Activated T-helper 1 cell treated with anti-CD3 and anti-CD28 coated beads, Interleukin-12 subunit alpha, Interleukin-12 subunit beta, Interleukin-2, Interleukin-4 antibody, amounts not matched to agents 30 ng/mL and 10 ng/mL and 1 ng/mL, durations not matched to agents 14 hours and 24 hours and 36 hours (primary cell): ENCODE measurements around the gene DVL1. TPM values are rescaled to one million over a fixed set of nuclear protein-coding genes. Genes with fewer than 3 reads are reported as not detected.

ENCODE experiments used
- DNase-seq: peaks from one replicate; pipeline ENCODE4 v3.0.0; 2021; ENCODE audit warnings: low spot score
- H3K27ac Mint-ChIP-seq: one replicate; pipeline ENCODE4 v1.8.0; 2021; ENCODE audit warnings: mild to moderate bottlenecking, mixed read lengths
- H3K27me3 Mint-ChIP-seq: one replicate; pipeline ENCODE4 v1.8.0; 2022; ENCODE audit warnings: mild to moderate bottlenecking, moderate library complexity, mixed read lengths; ENCODE audit not compliant: insufficient read depth
- H3K36me3 Mint-ChIP-seq: one replicate; pipeline ENCODE4 v1.8.0; 2021; ENCODE audit warnings: low read depth, mixed read lengths
- H3K4me1 Mint-ChIP-seq: one replicate; pipeline ENCODE4 v1.8.0; 2021; ENCODE audit warnings: low read depth, mixed read lengths
- H3K4me3 Mint-ChIP-seq: one replicate; pipeline ENCODE4 v1.8.0; 2021; ENCODE audit warnings: mild to moderate bottlenecking, moderate library complexity, mixed read lengths
- H3K9me3 Mint-ChIP-seq: one replicate; pipeline ENCODE4 v1.8.0; 2021; ENCODE audit warnings: mixed read lengths
- intact Hi-C: fragments of 100-400 bp; cut with micrococcal nuclease; formaldehyde crosslinking; loops from one replicate; pipeline ENCODE4 v1.15.1; 2024
- total RNA-seq: library from RNA; stranded (reverse); gene quantifications from 2 replicates; pipeline ENCODE4 v1.2.3, GENCODE V29; 2022

The DVL1 gene
- total RNA-seq, 1 donor from 2014 or later: 66.5 TPM

DNA sequence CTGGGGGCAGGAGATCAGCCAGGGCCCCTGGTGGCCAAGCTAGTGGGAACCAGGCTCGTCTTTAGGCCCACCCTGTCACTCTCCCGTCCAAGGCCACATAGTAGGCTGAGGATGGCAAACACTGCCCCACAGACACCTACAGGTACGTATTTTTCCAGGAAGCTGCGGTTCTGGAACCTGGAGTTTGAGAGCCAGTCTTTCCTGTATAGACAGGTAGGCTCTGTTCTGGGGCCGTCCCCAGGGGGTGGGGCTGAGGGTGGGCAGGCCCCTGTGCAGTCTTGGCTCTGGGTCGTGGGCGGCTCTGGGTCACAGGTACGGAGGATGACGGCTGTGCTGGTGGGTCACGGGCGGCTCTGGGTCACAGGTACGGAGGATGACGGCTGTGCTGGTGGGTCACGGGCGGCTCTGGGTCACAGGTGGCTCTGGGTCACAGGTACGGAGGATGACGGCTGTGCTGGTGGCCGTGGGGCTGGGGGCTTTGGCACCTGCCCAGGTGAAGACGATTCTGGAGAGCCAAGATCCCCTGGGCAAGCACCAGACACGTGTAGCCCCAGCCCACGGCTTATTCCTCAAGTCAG, 38.7 kb downstream of the DVL1 start:
- Mint-ChIP-seq H3K4me3 (peak overlapping the region; percentile 72), H3K36me3 (peaks cover 10% of the 10 kb centered on the region)

DNA sequence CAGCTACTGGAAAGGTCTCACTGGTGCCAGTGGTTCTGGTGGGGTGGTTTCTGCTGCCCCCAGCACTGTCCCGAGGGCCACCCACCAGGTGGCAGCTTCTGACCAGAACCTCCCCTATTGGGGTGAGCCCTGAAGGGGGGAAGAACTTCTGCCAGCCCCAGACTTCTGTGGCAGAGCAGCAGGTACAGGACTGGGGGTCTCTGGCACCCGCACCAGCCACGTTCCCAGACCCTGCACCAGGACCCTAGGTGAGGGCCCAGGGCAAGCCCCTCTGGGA, 39.2 kb downstream of the DVL1 start:
- Mint-ChIP-seq H3K36me3 (peaks cover 8% of the 10 kb centered on the region), H3K9me3 (no peaks in the 10 kb centered on the region), H3K27me3 (no peaks in the 10 kb centered on the region), H3K4me3 (peak overlapping the region; percentile 72), H3K4me1 (peaks cover 15% of the 10 kb centered on the region), H3K27ac (no peak overlapping the region)
- DNase-seq: no peak
- intact Hi-C loops: no loop called here

More for the DNA sequence above, 38.7 kb downstream of the DVL1 start:
- H3K9me3 Mint-ChIP-seq: no peaks in the 10 kb centered on the region
- H3K27ac Mint-ChIP-seq: peak overlapping the region; percentile 29
- intact Hi-C loops: no loop called here
- peaks cover 15% of the 10 kb centered on the region for H3K4me1 Mint-ChIP-seq
- H3K27me3 Mint-ChIP-seq: no peaks in the 10 kb centered on the region
- no peak for DNase-seq

DNA sequence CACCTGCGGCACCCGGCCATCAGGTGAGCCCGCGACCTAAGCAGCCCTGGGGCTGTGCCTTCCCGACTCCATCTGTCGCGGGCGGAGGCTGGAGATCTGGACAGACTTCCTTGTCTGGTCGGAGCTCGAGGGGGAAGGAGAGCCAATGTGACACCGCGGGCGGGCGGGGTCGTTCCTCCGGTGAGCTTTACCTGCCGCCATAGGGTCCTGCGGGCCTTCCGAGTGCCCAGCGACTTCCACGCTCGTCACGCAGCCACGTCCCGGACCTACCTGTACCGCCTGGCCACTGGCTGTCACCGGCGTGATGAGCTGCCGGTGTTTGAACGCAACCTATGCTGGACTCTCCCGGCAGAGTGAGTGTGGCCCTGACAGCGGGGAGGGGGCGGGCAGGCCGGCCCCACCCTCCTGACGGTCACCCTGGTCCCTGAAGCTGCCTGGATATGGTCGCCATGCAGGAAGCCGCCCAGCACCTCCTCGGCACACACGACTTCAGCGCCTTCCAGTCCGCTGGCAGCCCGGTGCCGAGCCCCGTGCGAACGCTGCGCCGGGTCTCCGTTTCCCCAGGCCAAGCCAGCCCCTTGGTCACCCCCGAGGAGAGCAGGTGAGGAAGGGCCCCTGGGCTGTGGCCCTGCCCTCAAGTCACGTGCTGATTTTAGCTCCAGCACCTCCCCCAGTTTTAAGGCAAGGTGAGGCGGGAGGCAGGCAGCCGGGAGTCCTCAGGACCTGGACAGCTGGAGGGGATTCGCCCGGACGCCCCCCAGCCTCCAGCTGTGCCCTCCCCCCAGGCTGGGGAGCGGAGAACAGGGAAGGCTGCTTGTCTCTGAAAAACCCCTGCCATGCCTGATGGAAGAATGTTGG, 39.7 kb downstream of the DVL1 start:
- intact Hi-C loops: loop anchor here (2.0 to 5.0 kb wide), 7 partner anchors 37 to 352 kb away; partner anchors contain the start of genes ATAD3A, CCNL2, MIB2 and NOC2L
- H3K9me3 Mint-ChIP-seq: no peaks in the 10 kb centered on the region
- no peaks in the 10 kb centered on the region for H3K27me3 Mint-ChIP-seq
- no peak overlapping the region for H3K27ac Mint-ChIP-seq
- H3K36me3 Mint-ChIP-seq: peaks cover 5% of the 10 kb centered on the region
- DNase-seq: no peak
- peak overlapping the region; percentile 72 for H3K4me3 Mint-ChIP-seq
- peaks cover 15% of the 10 kb centered on the region for H3K4me1 Mint-ChIP-seq

DNA sequence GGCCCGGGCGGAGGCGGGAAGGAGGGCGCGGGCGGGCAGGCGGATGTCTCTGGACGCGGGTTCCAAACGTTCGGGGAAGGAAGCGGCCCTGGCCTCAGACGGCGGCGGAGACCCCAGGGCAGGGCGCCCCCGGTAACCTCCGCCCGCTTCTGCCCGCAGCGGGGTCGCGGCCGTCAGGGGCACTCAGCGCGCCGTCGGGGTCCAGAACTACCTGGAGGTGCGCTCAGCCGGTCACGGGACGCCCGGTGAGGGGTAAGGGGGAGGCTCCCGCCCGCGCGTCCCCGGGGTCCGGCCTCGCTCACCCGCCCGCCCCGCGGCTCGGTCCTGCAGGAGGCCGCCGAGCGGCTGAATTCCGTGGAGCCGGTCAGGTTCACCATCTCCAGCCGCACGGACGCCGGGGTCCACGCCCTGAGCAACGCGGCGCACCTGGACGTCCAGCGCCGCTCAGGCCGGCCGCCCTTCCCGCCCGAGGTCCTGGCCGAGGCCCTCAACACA, 40.4 kb downstream of the DVL1 start:
- Mint-ChIP-seq H3K4me1 (peaks cover 15% of the 10 kb centered on the region), H3K9me3 (no peaks in the 10 kb centered on the region), H3K27me3 (no peaks in the 10 kb centered on the region), H3K36me3 (peaks cover 5% of the 10 kb centered on the region), H3K27ac (peak overlapping the region; percentile 86), H3K4me3 (peak overlapping the region; percentile 85)
- DNase-seq: no peak
- intact Hi-C loops: loop anchor here (1.0 to 5.0 kb wide), 10 partner anchors 15 to 352 kb away; partner anchors contain the start of genes ATAD3A, AURKAIP1, C1orf159 and CCNL2

DNA sequence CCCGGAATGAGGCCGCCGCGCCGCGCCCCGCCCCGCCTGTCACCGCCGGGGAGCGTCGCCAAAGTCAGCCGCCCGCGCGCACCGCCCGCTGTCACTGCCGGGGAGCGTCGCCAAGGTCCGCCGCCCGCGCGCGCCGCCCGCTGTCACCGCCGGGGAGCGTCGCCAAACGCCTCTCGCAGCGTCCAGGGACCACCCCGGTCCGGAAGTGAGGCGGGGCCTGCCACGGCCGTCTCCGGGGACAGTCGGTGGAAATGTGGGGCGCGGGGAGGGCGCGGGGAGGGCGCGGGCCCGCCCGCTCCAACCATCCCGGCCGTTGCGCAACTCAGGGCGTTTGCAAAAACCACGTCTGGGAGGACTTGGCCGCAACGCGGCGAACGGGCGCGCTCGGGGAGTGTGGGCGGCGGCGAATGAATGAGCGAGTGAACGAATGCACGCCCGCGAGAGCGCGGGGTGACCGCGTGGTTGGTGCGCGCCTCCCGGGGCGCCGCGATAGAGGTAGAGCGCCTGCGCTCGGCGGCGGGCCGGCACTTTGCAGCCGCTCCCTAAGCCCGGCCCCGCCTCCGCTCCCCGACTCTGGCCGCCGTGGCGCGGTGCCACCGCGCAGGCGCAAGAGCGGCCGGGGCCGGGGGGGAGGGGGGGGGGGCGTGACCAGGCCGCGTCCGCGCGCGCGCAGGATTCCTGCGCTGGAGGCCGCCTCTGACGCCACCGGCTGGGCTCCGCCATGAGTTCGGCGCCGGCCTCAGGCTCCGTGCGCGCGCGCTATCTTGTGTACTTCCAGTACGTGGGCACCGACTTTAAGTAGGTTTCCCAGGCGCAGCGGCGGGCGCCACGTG, 41.1 kb downstream of the DVL1 start, which contains the start of the genes ACAP3 and PUSL1:
Gene ACAP3, minus strand, starts transcription at position 8 of the 833 bp plus-strand sequence. CDS start 115 bp downstream, outside the sequence.
Gene PUSL1, plus strand, starts transcription at position 675 of the 833 bp plus-strand sequence. Its CDS starts 47 bp downstream, at position 722.
- peak; percentile 86 for DNase-seq
- Mint-ChIP-seq H3K27ac (peak within 1 kb of the TSS; percentile 86), H3K36me3 (peaks cover 2% of the 10 kb centered on the region), H3K9me3 (no peaks in the 10 kb centered on the region), H3K27me3 (no peaks in the 10 kb centered on the region), H3K4me3 (peak within 1 kb of the TSS; percentile 88), H3K4me1 (peaks cover 15% of the 10 kb centered on the region)
- intact Hi-C loops: loop anchor here (1.0 to 5.0 kb wide), 10 partner anchors 16 to 351 kb away; partner anchors contain the start of genes ATAD3A, AURKAIP1, C1orf159 and CCNL2

DNA sequence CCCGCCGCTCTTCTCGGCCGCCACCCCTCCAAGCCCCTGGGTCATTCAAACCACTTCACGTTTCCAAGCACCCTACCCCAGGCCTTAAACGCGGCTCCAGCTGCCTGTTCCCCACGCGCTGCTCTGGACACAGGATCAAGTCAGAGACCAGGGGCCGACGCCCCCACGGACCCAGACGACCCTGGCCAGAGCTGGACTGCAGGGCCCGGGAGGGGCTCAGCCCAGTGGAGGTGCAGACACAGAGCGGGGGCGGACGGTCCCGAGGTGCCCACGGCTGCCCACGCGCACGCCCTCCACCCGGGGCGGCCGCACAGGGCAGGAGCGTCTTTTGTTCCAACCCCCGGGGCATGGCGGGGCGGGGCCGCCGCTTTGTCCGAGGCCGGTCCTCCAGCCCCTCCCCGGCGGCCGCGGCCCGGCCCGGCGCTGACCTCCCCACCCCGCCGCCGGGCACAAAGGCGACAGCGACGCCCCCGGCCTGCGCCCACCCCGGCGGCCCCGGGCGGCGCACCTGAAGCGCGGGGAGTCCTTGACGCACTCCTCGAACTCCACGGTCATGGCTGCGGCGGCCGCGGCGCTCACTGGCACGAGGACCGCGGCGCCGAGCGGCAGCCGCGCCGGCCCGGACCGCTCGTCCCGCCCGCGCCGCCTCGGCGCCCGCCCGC, 41.8 kb downstream of the DVL1 start:
- Mint-ChIP-seq H3K4me1 (peaks cover 15% of the 10 kb centered on the region), H3K27ac (peak overlapping the region; percentile 85), H3K36me3 (no peaks in the 10 kb centered on the region), H3K4me3 (peak overlapping the region; percentile 88), H3K27me3 (no peaks in the 10 kb centered on the region), H3K9me3 (no peaks in the 10 kb centered on the region)
- intact Hi-C loops: loop anchor here (5.0 kb wide), 6 partner anchors 35 to 350 kb away; partner anchors contain the start of genes ATAD3A, CCNL2, NOC2L and TNFRSF18
- no peak for DNase-seq

DNA sequence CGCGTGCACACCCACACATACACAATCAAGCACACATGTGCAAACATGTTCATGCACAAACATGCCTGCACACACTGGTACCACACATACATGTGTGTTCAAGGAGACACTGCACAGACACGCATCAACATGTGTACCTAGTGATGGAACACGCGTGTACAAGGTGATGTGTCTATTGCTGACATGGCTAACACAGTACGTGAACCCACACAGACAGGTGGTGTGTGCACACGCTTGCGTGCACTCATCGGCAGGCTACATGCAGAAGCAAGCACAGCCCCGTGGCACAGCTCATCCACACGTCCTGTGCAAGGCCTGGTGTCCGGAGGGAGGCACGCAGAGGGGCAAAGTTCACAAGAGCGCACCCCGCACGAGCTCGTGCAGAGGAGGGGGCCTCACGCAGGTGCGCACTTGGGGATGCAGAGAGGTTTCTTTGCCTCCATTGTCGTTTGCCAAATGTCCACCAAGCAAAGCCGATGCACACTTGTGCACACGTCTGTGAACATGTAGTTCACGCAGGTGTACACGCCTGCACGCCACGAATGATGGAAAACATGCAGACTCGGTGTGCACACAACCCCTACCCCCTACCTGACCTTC, 42.5 kb downstream of the DVL1 start:
- H3K27ac Mint-ChIP-seq: peak overlapping the region; percentile 85
- H3K36me3 Mint-ChIP-seq: no peaks in the 10 kb centered on the region
- no peak for DNase-seq
- peaks cover 15% of the 10 kb centered on the region for H3K4me1 Mint-ChIP-seq
- intact Hi-C loops: loop anchor here (5.0 kb wide), 6 partner anchors 34 to 349 kb away; partner anchors contain the start of genes ATAD3A, CCNL2, NOC2L and TNFRSF18
- H3K27me3 Mint-ChIP-seq: no peaks in the 10 kb centered on the region
- H3K4me3 Mint-ChIP-seq: peak overlapping the region; percentile 88
- H3K9me3 Mint-ChIP-seq: no peaks in the 10 kb centered on the region

DNA sequence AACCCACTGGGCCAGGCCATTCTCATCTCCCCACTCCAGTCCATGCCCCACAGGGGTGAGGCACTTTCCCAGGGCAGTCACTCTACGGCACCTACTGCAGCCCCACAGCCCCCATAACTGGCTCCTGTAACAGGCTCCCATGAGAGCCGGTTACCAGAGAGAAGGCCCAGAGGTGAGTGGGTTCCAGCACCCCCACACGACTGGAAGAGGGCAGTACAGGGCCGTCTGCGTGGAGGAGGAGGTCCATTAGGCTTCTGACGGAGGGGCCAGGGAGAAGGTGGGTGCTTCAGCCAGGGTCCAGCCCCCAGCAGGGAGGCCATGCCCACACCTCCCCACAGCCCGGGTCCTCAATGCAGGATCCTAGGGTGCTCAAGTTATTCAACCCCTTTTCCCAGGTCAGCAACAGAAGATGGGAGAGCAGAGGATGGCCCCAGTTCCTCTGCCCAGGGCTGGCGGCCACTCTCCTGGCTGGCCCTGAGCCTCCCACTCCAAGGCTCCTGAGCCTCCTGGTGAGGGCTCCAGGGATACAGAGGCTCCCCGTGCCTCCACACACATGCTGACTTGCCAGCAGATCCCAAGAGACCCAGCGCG, 43.1 kb downstream of the DVL1 start:
- peaks cover 15% of the 10 kb centered on the region for H3K4me1 Mint-ChIP-seq
- no peak for DNase-seq
- H3K36me3 Mint-ChIP-seq: no peaks in the 10 kb centered on the region
- H3K27ac Mint-ChIP-seq: peak overlapping the region; percentile 85
- intact Hi-C loops: loop anchor here (5.0 kb wide), 6 partner anchors 34 to 349 kb away; partner anchors contain the start of genes ATAD3A, CCNL2, NOC2L and TNFRSF18
- H3K4me3 Mint-ChIP-seq: peak overlapping the region; percentile 88
- H3K9me3 Mint-ChIP-seq: no peaks in the 10 kb centered on the region
- H3K27me3 Mint-ChIP-seq: no peaks in the 10 kb centered on the region

DNA sequence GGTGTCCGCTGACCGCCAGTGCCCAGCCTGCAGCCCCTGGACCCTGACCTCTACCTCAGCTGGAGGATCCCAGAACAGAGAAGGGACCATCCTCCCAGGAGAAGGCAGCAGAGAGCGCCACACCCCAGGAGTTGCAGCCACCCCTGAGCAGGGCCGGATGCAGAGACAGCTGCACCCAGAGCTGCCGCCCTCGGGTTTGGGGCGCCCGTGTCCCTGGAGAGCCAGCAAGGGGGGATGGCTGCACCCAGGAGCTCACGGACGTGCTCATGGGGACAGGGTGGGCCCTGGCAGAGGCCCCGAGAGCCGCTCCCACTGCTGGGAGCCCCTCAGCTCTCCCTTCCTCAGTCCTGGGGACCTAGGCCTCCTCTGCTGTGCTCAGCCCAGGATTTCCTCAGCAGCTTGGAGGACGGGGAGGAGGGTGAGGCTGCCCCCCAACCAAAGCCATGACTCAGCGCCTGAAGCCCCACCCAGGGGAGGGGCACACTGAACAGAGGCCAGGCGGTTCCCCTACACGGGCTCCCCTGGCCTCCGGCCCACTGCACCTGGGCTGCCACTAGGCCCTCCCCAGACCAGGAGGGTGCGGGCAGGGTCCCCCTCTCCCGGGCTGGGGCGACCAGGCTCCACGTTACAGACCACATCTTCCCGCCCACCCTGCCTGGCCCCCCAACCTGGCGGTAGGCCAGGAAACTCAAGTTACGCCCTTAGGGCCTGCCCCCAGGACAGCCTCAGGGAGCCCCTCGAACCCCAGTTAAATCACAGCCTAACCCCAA, 43.7 kb downstream of the DVL1 start:
- peak; percentile 60 for DNase-seq
- no peaks in the 10 kb centered on the region for H3K36me3 Mint-ChIP-seq
- no peaks in the 10 kb centered on the region for H3K9me3 Mint-ChIP-seq
- H3K27ac Mint-ChIP-seq: peak overlapping the region; percentile 85
- intact Hi-C loops: loop anchor here (5.0 kb wide), 6 partner anchors 33 to 348 kb away; partner anchors contain the start of genes ATAD3A, CCNL2, NOC2L and TNFRSF18
- no peaks in the 10 kb centered on the region for H3K27me3 Mint-ChIP-seq
- H3K4me3 Mint-ChIP-seq: peak overlapping the region; percentile 88
- H3K4me1 Mint-ChIP-seq: peaks cover 15% of the 10 kb centered on the region

DNA sequence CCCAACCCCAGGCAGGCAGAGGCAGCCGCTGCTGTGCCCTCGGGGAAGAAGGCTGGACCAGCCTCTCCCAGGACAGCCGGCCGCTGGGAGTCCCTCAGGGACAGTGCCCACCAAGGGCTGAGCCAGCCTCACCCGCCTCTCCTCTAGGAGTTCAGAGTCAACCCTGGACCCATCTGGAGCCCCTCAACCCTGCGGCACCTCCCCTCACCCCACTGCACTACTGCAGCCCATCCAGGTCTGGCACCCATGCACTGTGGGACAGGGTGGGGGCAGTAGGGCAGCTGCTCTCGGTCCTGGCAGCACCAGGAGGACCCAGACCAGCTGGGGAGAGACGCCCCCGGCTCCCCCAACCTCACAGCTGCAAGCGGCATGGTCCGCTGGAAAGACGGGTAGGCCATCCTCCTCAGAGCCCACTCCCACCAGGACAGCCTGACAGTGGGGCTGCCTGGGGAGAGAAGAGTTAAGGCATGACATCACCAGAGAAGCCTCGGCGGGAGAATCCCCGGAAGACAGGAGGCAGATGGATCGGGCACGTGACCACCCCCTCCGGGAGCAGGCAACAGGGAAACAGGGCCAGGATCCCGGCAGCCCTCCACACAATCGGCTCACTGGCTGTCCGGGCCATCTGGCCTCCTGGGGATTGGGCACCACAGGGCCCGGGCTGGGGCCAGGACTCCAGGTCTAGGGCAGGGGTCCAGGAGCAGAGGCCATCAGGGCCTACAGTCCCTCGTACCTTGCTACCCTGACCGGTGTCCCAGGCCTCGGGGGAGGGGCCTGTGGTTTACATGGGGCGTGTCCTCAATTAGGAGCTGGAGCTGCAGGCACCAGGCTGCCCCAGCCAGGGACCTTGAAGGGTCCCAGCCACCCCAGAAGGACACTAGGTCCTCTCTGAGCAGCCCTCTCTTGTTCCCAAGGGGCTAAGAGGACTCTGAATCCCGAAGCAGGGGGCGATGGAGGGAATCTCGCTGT, 44.6 kb downstream of the DVL1 start:
- no peak for DNase-seq
- H3K27ac Mint-ChIP-seq: peak overlapping the region; percentile 23
- peak overlapping the region; percentile 88 for H3K4me3 Mint-ChIP-seq
- peaks cover 15% of the 10 kb centered on the region for H3K4me1 Mint-ChIP-seq
- H3K9me3 Mint-ChIP-seq: no peaks in the 10 kb centered on the region
- intact Hi-C loops: loop anchor here (5.0 kb wide), 6 partner anchors 32 to 347 kb away; partner anchors contain the start of genes ATAD3A, CCNL2, NOC2L and TNFRSF18
- no peaks in the 10 kb centered on the region for H3K27me3 Mint-ChIP-seq
- no peaks in the 10 kb centered on the region for H3K36me3 Mint-ChIP-seq
